HG02763 (cell line): ENCODE measurements around the gene CDH12.
"Not testable (repeated sequence)": the region's sequence is repeated elsewhere in the genome, so short reads cannot be mapped to it uniquely, and the experiment has no call there.

ENCODE experiments used
- ATAC-seq: cut with Tn5 transposase; IDR thresholded peaks from one replicate; pipeline ENCODE4 v1.9.1; 2021; ENCODE audit warnings: mild to moderate bottlenecking, moderate library complexity; ENCODE audit not compliant: unreplicated experiment

The CDH12 gene

DNA sequence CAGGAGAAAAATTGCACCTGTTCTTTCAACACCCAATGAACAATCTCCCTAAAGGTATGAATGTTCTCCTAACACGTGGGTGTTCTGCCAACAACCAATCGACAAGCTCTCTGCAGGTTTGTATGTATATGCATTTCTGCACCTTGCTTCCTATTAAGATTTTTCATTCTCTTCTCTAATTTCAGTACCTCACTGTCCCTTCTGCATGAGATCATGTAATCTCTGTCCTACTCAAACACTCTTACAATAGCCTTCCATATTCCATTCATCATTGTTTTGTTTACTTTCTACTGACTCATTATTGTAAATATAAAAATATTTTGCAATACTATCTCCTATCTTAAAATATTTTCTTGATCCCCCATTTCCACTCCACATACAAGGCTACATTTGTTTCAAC lies 382.0 kb downstream of the CDH12 start:
- no peak for ATAC-seq

DNA sequence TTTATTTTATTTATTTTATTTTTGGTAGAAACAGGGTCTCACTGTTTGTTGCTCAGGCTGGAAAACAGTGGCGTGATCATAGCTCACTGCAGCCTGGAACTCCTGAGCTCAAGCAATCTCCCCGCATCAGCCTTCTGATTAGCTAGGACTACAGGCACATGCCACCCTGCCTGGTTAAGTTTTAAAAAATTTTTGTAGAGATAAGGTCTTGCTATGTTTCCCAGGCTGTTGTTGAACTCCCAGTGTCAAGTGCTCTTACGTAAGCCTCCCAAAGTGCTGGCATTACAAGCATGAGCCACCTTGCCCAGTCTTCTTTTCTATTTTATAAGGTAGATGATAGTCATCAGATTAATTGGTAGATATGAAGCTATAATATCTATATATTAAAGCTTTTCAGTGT lies 382.7 kb downstream of the CDH12 start:
- no peak for ATAC-seq

DNA sequence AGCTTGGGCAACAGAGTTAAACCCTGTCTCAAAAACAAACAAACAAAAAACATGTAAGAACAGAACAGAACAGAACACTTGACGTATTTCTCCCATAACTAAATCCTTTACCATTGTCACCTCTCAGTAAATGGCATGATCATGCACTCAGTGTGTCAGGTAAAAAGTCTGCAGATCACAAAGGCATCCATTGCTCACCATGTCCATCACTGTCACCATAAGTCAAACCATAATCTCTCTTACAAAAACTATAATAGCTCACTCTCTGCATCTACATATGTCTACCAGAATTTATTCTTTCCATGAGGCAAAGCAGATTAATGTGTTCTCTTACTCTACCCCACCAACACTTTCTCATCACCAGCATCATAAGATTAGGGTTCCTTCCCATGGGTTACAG lies 387.5 kb downstream of the CDH12 start:
- no peak for ATAC-seq

DNA sequence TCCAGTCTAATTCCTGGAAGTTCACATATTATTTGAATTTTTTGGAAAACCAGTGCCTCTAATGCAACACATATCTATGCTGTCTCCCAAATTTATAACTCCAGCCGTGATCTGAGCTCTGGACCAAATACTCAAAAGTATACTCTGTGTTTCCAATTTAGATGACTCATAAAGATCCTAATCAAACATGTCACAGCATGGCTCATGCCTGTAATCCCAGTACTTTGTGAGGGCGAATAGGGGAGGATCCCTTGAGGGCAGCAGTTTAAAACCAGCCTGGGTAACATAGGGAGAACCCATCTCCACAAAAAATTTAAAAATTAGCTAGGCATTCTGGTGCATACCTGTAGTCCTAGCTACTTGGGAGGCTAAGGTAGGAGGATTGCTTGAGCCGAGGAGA lies 388.0 kb downstream of the CDH12 start:
- no peak for ATAC-seq

DNA sequence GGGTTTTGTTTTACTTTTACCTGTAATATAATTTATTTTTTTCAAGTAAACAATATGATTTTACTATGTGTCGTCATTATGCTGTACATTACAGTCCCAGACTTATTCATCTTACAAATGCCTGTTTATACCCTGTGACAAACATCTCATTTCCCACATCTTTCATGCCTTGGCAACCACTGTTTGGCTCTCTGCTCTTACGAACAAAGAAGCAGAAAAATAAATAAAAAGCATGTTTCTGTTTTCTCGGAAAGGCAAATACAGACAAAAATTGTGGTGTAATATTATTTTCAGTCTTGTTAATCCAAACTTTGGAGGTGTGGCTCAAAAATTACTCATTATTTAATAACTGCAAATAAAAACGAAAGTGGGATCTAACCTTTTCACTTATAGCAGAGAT lies 393.0 kb downstream of the CDH12 start:
- ATAC-seq = no peak

DNA sequence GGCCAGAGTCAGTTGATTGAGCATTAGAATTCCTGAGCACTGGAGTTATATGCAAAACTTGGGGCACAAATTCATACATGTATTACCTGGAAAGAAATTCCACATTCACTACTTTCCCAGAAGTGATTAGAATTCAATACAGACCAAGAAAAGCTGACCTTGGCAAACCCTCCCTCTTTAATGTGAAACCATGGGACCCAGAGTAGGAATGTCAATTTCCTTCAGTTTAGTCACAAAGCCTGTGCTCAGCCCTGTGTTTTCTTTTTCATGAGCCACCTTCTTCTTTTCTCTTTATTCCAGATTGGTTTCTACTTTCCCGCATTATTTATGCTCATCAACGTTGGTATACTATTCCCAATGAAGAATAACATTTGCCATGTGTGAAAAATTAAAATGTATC lies 420.2 kb downstream of the CDH12 start:
- ATAC-seq = no peak

DNA sequence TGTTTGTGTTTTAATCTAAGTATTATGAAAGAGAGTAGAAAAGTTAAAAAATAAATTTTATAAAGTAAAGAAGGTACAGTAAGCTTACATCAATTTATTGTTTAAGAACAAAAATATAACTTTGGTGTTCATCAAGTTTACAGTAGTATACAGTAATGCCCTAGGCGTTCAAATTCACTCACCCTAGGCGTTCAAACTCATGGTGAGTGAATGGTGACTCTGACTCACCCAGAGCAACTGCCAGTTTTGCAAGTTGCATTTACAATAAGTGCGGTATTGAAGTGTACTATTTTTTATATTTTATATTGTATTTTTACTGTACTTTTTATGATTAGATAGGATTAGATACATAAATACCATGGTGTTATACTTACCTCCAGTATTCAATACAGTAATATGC lies 421.3 kb downstream of the CDH12 start:
- ATAC-seq = no peak

DNA sequence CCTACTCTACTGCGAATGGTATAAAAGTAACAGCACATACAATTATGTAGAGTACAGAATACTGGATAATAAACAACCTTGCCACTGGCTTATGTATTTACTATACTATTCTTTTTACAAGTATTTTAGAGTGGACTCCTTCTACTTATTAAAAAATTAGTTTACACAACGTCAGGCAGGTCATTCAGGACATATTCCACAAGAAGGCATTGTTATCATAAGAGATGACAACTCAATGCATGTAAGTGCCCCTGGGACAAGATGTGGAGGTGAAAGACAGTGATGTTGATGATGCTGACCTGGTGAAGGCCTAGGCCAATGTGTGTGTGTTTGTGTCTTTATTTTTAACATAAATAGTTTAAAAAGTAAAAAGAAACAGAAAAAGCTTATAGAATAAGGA lies 421.7 kb downstream of the CDH12 start:
- no peak for ATAC-seq

DNA sequence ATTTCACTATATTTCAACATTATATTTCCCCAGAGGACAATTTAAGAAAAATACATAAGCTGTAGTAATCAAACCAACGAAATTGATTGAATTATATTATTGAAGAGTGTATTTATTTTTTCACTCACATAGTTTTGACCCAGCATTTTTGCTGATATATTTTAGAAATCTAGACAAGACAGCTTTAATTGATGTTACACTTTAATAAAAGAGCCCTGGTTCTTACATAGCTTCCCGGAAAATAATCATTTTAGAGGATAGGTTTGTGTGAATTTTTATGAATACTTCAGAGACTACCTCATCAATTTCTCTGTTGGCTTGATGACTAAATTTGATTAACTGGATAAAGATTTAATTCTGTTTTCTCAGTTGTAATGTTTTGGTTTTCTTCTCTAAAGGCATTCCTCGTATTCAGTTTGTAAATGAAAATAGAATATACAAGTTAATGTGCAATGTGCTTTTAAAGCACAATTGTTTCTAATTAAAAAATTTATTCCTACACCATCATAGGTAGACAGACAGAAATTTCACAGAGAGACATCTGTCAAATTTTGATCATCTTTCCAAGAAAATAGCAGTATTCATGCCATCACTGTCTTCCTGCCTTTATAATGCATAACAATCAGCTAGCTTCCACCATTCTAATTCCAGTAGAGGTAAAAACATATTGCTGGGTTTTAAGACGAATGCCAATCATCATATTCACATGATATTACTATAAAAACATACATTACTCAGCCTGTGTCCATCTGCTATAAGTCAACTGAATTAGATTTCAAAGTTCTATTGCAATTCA lies 441.4 kb downstream of the CDH12 start:
- no peak for ATAC-seq

DNA sequence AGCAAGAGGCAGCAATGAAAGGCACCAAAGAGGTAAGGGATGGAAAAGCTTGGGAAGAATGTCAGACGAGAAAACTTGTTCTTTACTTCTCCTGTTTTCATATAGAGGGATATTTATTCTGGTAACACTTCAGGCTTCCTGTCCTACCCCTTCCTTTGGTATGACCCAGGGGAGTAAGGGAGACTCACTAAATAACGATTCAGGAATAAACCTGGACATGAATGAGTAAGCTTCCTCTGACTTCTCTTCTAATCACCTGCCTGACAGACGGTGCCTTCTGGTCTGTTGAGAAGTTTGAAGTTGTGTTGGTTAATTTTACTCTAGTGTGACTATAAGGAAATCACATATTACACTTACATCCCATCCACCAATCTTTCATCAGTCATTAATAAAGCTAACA lies 461.2 kb downstream of the CDH12 start:
- ATAC-seq = no peak

DNA sequence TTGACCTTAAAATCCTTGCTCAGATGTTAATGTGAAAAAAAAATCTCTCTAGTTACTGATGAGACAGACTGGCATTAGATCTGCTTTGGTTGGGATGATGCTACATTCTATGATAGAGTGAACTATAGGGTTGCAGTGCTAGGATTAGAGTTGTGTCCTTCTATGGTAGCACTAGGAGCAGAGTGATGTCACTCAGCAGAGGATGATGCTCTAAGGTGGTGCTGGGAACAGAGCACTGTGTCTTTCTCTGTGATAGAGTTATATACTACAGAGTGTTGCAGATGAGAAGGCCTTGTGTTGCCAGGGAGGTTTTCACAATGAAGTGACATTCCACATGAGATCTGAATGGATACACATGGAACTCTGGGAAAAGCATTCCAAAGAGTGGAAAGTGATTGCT lies 462.3 kb downstream of the CDH12 start:
- ATAC-seq = no peak

DNA sequence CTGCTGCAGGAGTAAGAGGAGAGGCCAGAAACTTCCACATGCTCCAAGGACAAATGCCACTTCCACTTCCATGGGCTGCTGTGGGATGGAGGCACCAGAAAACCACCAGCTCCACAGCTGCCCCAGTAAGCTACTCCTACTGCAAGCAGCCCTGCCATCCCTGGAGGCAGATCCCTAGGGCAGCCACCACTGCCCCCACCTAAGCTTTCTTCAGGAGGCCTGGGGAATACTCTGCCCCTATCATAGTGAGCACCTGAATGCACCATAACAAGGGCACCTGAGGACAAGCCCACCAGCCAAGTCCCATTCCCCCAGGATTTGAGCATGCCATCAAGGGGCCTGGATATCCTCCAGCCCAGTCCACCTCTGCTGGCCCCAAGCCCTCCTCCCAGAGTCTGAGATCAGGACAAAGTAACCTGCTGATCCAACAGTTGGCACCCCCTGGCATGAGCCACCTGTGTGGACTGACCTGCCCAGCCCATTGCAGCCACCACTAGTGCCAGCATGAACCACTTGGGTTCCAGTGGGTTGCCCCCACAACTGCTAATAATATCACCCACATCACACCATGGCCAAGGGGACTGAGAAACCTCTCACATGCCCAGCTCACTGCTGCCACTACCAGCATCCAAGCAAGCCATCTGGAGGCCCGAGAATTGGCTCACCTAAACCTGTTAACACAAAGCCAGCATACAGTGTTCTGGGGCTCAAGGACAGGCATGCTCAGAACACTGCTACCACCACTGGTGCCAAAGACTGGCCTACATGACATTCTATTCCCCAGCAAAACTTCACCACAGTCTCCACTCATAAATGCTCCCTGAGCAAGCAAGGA lies 480.1 kb downstream of the CDH12 start:
- ATAC-seq = no peak

DNA sequence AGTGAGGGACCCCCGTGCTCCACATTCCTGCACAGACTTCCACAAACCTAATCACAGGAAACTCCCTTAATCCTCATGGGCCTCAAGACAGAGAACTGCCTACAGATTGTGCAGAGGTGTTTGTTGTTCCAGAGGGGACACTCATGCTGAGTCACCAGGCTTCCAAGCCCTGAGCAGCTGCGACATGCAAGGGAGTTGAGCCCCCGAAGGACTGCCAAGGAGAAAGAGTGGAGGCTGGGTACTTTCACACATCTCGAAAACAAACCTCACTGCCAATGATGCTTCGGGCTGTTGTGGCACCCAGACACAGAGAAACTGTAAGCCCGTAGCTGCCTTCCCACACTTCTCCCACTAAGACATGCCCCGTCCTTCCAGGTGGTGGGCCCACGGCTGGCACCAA lies 480.8 kb downstream of the CDH12 start:
- ATAC-seq = no peak

DNA sequence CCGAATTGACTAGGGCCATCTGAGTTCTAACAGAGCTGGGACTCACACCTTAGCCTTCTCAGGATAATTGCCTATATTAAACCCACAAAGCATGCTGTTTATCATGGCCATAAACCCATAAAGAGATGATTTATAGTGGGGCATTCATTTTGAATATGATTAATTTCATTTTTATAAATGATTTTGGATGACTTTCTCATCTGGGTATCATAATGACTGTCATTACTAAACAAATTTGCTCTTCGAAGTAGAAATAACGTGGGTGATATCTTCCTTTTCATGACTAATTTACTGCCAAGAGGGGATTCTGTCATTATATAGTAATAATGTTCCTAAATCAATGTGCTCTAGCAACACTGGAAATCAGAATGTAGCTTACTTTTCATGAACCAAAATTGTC lies 498.2 kb downstream of the CDH12 start:
- no peak for ATAC-seq

DNA sequence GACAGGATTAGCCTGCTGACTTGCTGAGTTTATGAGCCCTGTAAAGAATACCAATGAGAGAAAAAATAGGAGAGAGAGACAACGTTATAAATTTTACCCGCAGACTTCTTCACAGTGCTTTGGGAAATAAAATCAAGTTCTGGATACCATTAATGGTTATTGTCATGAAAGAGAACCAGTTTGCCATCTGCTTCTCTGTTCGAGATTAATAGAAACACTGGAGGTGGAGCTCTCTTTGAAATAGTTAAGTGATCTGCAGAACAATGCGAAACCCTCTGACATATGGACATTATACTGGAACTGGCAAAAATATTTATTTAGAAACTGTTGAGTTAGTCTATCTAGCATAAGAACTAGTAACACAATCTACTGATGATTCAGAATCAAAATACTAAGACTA lies 500.7 kb downstream of the CDH12 start:
- no peak for ATAC-seq

DNA sequence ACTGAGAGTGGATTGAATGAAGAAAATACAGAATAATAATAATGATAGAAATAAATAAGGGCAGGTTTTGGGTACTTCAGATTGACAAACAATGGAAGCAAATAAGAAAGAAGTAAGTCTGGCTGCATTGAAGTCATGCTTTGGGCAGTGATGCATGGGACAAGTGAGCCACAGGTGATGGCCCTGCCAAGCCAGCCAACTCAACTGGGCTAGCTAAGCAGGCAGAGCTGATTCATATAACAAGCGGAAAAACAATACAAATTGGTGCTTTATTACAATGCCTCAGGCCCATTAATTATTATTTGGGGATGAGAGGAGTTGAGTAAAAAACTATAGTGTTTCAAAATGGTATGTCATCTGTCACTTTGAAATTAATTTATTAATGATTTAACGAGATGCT lies 502.0 kb downstream of the CDH12 start:
- no peak for ATAC-seq

DNA sequence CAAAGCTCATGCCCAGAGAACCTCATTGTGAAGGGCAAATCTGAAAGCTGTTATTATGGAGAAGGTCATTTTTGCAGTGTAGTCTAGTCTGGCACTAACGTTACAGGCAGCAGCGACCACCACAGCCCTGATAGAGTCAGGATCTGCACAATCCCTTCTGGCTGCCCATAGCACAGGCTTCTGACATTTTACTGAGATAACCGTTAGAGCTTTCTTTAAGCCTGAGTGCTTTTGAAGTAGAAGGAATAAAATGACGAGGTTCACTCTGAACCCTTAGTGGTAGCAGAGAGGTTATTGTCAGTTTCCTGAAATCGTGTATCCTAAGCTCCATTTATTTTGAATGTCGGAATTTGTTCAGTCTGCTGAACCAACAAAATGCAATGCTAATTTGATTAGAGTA lies 505.1 kb downstream of the CDH12 start:
- ATAC-seq = no peak

DNA sequence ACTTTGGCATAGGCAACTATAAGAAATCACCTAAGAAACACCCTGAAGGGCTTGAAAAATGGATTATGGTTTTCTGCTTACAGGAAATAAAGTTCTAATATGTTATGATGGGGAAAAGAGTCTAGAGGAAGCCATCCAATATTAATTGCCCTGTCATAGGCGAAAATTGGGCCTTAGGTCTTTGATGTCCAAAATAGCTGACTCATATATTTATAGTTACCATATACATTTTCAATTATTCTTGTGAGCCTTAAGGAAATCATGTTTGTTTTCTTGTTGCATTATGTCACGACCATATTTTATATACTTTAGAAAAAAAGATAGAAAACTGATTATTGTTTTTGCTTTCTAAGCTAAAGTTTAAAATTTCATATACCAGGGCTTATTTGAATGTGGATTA lies 509.1 kb downstream of the CDH12 start:
- ATAC-seq = no peak

DNA sequence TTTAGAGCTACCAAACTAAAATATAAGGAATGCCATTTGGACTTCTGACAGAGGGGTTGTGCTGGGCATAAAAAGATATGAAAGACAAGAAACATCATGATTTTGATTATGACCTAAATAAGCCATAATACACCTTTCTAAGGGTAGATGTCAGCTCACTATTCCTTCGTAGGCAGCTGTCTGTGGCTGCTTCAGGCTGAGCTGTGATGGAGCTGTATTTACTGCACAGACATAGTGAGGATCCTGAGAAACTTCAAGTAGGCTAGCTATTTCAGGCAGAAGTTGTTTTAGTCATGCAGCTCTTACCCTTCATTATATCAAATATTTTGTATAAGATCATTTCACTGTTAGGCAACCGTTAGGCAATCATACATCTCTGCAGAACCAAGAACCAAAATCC lies 511.7 kb downstream of the CDH12 start:
- no peak for ATAC-seq

DNA sequence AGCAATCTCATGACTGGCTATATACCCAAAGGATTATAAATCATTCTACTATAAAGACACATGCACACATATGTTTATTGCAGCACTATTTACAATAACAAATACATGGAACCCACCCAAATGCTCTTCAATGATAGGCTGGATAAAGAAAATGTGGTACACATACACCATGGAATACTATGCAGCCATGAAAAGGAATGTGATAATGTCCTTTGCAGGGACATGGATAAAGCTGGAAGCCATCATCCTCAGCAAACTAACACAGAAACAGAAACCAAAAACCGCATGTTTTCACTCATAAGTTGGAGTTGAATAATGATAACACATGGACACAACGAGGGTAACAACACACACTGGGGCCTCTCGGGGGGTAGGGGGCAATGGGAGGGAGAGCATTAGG lies 520.2 kb downstream of the CDH12 start:
- not testable (repeated sequence) for ATAC-seq

DNA sequence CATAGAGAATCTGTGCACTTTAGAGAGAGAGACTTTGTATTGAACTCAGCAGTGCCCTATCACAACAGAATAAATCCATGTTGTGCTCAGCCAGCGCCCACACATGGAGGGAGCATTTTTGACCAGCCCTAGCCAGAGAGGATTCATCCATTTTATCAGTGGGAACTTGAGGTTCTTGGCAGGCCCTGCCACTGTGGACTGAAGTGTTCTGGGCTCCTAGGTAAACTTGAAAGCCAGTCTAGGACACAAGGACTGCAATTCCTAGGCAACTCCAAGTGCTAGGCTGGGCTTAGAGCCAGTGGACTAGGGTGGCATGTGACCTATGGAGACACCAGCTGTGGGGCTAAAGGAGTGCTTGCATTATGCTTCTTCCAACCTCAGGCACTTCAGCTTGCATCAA lies 523.5 kb downstream of the CDH12 start:
- ATAC-seq = no peak

DNA sequence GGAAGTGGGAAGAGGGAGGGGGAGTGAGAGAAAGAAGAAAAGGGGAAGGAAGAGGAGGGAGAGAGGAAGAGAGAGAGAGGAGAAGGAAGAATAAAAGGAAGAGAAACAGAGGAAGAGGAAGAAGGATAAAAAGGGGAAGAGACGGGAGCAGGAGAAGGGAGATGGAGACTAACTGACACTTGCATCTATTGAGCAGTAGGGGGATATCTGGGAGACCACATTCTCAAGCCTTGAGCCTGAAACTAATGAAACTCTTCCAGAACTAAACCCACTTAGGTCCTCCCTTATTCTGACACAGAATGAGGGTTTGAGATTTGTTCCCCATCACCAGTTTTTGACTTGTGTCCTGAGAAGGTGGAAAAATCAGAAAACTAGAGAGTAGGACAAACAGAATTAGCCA lies 533.3 kb downstream of the CDH12 start:
- ATAC-seq = no peak
